ENCODE results near the gene SH3BP5L.
"Not testable (repeated sequence)": the region's sequence is repeated elsewhere in the genome, so short reads cannot be mapped to it uniquely, and the experiment has no call there.

SH3BP5L gene

DNA sequence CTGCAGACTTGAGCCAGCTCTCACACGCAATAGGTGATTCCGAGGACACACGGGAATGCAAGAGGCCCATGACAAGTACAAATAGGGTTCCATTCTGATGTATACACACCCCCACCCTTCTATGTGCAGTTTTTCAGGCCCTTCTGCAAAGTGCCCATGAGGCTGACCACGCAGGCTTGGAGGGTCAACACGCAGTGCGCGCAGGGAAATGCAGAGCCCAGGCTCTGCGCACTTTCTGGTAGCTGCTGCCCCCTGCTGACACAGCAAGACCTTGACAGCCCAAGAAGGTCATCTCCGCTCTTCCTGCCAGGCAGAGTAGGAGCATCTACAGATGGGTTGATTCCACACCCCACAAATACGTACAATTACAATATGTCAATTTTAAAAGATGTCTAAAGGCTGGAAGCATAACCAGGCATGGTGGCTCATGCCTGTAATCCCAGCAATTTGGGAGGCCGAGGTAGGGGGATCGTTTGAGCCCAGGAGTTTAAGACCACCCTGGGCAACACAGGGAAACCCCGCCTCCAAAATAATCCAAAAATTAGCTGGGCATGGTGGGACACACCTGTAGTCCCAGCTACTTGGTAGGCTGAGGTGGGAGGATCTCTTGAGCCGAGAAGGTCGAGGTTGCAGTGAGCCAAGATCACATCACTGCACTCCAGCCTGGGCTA, 18.5 kb downstream of the SH3BP5L start:
- peak; percentile 4 for DNase-seq

DNA sequence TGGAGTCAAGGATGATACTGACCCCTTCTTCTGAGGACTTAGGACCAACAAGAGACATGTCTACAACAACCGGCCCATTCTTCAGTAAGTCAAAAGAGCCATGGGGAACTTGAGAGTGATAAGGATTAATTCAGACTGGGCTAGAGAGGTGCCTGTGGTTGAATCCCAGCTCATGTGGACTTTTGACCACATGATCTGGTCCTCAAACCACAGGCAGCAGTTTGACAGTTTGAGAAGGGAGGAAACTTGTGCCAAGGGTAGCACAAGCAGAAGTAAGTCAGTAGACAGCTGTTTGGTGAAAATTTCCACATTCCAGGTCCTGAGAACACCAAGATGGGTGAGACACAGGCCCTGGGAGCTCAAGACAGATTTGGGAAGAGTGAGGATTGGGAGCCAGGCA, 19.8 kb downstream of the SH3BP5L start:
- DNase-seq, result no peak

DNA sequence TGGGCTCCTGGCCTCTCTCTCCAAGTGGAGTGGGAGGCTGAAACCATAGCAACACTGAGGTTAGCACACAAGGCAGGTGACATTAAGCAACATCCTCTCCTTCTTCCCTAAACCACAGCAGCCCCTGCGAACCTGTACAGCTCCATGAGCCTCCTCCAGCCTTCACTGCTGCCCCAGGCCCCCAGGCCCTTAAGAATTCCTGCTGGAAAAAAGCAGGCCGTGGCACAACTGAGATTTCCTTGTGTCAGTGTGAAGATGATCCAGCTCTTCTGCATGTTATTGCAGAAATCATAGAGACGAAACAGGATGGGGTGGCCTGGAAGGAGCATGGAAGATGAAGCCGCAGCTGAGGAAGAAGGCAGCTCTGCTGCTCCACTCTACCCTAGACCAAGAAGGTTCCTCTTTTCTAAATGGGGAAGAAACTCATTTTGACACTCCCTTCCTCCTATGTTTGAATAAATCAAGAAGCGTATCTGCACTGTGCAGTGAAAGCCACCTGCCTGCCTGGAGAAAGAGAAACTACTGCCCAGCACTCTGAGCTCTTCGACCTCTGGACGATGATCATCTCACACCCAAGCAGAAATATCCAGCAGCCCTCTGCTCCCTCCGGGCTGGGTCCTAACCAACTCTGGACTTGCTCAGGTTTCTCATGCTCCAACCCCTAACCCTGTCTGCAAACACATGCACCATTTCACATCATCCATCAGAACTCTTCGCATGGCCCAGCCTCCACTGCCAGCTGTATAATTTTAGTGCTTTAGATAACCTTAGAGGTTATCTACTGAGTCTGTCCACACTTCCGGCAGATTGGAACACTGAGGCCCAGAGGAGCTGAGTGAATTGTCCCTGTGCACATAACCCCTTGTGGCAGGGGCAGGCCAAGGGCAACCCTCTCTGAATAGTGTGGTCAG, 20.7 kb downstream of the SH3BP5L start:
- DNase-seq, result no peak

- DNase-seq, result not testable (repeated sequence)
Observed at GRCh38 chr1:248803501-248803900, 22.2 kb downstream of the SH3BP5L start.

DNA sequence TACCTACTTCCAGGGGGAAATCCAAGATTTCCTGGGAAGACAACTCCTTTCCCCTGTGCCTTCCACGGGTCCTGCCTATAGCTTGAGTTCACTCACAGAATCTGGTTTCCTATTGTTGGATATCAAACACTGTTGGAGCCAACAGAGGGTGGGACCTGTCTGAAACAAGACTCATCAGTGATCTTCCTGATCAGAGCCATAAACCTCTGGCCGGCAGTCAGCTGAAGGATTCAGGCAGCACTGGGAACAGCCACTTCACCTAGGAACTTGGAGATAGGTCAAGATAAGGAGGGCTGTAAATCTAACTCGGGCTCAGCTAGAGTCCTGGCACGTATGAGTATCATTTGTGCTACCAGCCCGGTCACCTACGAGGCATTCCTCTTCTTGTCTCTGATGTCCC, 23.3 kb downstream of the SH3BP5L start:
- DNase-seq, result no peak

DNA sequence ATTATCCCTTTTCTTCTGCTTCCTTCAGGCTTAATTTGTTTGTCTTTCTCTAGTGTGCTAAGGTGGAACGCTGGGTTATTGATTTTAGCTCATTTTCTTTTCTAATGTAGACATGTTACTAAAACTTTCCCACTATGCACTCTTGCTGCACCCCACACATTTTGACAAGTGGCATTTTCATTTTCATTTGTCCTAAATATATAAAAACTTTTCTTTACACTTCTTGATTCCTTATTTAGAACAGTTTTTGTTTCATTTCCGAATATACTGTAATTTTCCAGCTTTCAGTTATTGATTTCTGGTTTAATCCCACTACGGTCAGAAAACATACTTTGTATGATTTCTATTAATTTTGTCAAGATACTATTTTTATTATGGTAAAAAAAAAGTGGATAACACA, 25.3 kb downstream of the SH3BP5L start:
- DNase-seq, result no peak

- no peak for DNase-seq
Observed at GRCh38 chr1:248798791-248799190, 26.9 kb downstream of the SH3BP5L start.

- DNase-seq, result not testable (repeated sequence)
Observed at GRCh38 chr1:248794663-248795062, 31.1 kb downstream of the SH3BP5L start.

- no peak for DNase-seq
Observed at GRCh38 chr1:248793592-248793991, 32.1 kb downstream of the SH3BP5L start.

GRCh38 chr1:248792342-248792741, 33.4 kb downstream of the SH3BP5L start:
- DNase-seq, result no peak

DNA sequence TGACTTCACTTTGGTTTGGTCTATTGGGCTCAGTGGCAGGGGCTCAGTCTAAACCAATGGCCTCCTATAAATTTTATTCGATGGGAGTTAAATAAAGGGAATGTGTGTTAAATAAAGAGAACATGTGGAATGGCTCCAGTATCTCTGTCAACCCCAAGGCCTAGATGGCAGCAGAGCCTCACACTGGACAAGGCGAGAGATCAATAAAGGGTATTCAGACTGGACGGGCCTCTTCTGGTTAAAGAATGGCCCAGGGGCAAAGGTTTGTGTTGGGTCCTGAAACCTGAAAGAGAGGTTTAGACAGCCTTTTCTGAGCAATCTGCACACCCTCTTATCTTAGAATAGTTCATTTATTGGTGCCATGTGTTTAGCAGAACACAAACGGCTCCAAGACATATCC, 34.7 kb downstream of the SH3BP5L start:
- DNase-seq, result no peak

- DNase-seq, result no peak
Observed at GRCh38 chr1:248790456-248790855, 35.3 kb downstream of the SH3BP5L start.

- DNase-seq, result not testable (repeated sequence)
Observed at GRCh38 chr1:248789337-248789736, 36.4 kb downstream of the SH3BP5L start.

DNA sequence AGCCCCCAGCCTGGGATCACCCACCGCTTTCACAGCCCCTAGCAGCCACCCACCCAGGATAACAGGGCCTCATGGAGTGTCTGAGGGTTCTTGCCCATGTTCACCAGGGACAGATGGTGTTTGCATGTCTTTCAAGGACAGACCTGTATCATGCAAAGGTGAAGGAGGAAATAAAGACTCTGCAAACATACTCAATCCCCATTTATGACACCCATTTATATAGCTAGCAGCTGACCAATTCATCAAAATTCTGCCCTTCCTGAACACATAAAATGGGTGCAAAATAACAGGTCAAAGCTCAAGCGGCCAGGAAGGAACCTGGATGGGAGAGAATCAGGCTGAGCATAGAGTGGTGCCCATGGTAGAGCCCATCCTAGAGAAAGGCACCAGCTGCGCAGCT, 37.4 kb downstream of the SH3BP5L start:
- no peak for DNase-seq

- DNase-seq, result no peak
Observed at GRCh38 chr1:248787430-248787829, 38.3 kb downstream of the SH3BP5L start.

DNA sequence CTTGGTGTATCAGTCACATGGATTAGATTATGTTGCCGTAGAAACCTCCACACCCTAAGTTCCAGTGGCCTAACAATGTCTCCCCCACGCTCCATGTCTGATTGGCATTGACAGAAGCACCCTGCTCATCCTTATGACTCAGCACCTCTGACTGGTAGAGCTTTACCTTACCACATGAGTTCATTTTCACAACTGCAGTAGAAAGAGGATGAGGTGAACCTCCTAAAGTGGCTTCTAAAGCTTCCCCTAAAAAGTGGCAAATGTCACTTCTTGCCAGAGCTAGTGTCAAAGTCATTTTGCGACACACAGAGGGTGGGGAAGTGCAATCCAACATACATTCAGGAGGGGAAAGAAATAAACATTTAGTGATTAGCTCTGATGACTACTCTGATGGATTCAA, 39.6 kb downstream of the SH3BP5L start:
- no peak for DNase-seq

DNA sequence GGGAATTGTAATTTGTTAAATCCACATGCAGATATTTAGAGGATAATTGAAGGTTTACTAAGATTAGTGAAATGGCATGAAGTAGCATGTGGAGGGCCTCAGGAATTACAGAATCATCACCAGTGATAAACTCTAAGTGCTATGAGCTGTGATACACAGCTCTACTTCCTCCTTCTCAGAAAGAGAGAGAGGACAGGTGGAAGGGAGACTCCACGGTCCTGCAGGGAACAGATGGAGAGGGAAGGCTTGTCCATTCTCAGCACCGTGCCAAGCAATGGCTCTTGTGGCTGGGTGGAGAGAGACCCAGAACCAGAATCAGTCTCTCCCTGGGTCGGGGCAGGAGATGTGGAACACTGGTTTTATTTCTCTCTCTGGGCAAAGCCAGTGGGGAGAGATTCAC, 42.3 kb downstream of the SH3BP5L start:
- no peak for DNase-seq

DNA sequence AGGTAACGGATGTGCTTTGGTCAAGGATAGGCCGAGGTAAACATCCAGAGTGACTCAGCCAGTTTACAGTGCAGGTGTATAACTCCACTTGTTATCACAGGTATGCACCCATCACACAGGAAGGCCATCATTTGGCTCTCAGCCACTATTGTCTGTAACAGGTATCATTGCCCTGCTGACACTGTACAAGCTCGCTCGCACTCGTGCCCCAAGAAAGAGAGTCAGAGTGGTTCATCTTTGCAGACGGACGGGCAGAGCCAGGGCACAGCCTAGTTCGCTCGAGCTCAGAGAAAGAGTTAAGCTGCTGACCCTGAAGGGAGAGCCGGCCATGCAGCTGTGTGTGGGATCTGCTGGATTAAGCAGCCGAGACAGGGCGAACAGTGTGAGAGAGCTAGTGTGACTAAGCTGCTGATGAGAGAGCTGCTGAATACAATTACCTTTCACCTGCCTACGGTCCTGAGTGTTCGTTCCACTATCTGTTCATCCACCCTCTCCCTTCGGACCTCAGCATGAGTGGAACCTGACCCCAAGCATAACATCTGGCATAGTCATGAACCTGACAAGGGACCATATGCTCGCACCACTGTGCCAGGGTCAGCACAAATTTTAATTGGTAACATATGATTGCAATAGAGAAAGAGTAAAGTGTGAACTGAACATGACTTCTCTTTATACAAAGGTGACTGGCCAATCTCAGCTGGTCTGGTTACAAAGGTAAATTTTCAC, 43.1 kb downstream of the SH3BP5L start:
- no peak for DNase-seq

- DNase-seq, result no peak
Observed at GRCh38 chr1:248779350-248779749, 46.4 kb downstream of the SH3BP5L start.

- DNase-seq, result no peak
Observed at GRCh38 chr1:248778906-248779305, 46.8 kb downstream of the SH3BP5L start.

GRCh38 chr1:248776991-248777390, 48.7 kb downstream of the SH3BP5L start:
- no peak for DNase-seq

GRCh38 chr1:248775441-248775840, 50.3 kb downstream of the SH3BP5L start:
- DNase-seq, result no peak

Measured in NCI-H446 treated with DMSO at 0.1 percent for 48 hours (cell line).